GM21390 (cell line): ENCODE results near the gene EYA4.

Experiments
- ATAC-seq: cut with Tn5 transposase; IDR thresholded peaks from one replicate; pipeline ENCODE4 v1.9.1; 2021; ENCODE audit not compliant: unreplicated experiment

The EYA4 gene

DNA sequence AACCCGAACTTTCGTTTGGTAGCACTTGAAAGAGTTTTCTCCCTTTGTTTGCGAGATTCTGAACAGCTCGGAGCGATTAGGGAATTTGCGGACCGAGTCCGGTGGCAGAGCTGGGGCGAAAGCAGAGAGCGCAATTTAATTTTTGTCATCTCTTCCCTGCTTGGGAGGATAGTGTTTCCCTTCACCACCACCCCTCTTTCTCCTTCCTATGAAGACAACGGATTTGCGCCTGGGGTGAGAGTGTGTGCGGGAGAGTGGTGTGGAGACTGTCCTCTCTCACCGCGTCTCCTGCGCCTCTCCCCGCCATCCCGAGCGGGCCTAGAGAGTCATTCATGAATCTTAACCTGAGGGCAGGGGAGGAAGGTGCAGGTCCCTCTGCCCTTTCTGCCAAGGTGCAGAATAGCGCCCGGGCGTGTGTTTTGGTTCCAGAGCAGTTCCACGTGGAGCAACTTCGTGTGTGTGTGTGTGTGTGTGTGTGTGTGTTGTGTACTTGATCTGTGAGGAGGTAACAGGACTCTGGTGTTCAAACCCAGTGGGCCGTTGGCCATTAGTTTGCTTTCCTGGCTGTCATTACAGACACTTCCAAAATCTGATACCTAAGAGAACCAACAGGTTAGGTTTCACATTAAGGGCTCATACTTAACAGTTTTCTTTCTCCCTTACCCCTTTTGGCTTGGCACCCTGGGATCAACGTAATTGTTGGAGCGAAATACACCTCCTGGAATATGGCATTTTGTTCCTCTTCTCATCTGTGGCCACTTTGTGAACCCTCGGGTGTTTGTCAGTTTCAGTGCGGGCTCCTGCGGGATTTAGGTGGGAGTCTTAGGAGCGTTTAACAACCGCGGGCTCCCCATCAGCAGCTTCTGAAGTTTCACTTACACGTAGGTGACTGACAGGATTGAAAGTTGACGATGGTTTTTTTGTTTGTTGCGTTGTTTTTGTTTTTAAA is 1.8 kb downstream of the EYA4 start:
- no peak for ATAC-seq

DNA sequence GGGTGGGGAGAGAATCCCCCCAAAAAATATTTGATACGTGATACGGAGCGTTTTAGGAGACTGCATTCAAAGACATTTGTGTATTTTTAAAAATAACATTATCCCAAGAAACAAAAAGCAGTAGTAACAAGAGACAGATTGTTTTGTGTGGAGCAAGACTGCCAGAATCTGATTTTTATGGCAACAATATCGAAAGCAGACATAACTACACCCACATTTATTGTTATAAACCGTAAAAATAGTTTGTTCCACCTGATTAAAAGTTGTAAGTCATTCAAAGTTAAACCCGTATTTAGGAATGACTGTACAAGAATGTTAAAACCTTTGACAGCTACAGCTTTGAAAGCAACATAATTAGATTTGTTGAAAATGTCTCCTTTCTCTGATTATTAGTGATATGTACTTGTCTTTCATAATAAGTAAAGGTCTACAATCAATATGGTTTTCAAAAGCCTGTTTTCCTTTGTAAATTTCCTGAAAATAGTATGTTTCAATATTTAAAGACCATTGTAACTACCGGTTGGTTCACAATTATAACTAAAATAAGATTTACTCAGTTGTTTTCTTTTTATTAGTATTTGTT is 2.7 kb downstream of the EYA4 start:
- no peak for ATAC-seq

DNA sequence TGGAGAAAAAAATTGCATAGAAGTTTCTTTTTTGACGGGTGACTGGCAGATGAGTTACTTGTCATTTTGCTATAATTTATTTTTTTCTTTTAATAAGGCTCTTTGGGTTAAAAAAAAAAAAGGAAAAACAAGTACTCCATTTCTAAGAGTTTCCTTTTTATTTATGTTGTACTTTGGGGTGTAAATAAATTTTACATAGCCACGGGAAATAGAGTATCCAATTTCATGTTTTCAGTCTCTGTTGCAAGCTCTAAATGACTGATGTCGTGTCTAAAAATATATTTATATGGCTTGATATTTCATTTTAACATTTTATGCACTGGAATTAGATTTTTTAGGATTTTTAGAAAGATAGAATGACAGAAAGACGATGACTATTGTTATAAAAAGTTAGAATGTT is 3.4 kb downstream of the EYA4 start:
- no peak for ATAC-seq

DNA sequence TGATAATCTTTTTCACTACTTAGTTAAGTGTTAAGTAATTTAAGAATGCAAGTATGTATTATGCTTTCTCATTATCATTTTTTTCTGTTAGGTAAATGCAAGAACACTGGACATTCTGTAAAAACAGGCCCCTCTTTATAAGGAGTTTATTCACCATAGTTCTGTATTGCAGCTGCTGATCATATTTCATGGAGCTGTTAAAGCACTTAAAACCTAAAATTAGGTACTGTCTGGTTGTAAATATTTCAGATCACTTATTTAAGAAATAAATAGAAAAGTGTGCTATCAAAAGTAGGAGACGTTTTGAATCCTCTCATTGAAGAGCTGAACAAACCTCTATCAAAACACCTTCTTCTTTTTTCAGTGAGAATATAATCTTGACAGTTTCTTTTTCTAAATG is 3.9 kb downstream of the EYA4 start:
- no peak for ATAC-seq

DNA sequence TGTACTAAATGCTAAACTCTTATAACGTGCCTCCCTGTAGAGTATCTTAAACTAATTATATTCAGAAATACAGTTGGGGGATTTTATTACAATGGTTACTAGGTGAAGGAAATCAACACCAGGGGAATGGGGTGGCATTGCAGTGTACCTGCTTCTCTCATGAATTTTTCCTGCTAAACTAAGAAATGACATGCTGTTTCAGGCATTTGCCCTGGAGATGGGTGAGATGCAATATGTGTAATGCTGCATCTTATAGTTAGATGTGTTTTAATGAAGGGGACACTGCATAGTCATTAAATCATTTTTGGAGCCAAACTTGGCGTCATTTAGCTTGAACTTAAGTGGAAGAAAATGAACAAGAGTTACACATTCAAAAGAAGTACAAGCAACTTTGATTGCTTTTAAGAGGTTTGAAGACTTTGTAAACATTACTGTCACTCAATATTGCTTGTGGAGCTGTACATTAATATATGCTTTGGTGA is 4.3 kb downstream of the EYA4 start:
- ATAC-seq, result no peak

DNA sequence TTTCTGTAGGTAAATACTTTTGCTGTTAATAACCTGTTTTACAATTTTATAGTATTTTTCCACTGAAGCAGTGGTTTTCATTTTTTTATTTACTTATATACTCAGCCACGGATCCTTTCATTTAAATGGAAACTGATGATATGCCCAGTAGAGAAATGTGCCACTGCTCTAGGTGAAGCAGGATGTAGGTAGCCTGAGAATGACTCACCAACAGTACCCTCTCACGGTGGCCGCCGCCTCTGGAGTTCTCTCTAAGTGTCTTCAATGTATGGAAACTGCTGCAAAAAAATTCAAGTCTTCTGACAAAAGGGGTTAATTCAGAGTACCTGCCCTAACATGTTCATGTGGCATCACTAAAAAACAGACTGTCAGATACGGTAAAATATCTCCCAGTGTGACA is 6.4 kb downstream of the EYA4 start:
- no peak for ATAC-seq

DNA sequence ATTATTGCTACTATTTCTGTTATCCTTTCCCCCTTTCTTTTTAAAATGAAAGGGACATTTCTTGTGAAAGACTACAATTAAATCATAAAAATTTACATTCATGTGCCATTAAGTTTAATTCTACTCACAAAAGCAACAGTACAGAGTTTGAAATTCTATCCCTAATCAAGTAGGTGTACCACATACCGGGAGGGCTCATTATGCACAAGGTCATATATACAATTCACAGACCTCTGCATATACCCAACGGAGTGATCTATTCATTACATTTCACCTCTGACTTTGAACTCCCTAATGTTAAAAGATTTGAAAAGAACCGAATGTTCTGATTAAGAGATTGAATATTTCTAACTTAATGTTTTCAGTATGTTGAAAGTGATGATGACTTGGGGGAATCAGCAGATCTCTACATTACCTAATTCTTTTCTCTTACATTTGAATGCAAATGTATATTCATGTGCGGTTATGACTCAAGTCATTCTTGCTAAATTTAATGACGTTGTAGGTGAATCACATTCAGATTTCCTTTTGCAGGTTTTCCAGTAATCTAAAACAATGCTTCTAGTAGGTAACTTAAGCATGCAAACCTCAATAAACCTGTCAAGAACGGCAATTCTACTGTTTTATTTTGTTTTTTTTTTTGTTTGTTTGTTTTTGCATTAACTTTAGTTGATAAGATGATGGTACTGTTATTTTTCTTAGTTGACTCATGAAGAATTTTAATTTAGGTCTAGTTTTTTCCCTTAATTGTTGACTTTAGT is 7.3 kb downstream of the EYA4 start:
- ATAC-seq, result no peak

DNA sequence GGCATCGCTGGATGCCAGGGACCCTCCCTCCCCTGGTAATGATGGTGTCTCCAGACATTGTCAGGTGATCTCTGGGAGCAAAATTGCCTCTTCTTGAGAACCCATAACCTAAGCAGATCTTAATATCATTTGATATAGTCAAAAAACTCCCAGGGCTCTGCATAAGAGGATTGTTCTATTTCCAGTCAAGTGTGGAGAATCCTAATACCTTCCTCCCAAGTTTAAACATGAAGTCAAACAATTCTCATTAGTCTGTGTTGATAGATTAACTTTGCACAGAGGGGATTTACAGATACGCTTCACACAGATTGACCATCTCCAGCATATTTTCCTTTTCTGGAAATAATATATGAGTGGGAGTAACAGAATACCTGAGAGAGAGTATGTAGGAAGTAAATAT is 10.5 kb downstream of the EYA4 start:
- ATAC-seq, result no peak

DNA sequence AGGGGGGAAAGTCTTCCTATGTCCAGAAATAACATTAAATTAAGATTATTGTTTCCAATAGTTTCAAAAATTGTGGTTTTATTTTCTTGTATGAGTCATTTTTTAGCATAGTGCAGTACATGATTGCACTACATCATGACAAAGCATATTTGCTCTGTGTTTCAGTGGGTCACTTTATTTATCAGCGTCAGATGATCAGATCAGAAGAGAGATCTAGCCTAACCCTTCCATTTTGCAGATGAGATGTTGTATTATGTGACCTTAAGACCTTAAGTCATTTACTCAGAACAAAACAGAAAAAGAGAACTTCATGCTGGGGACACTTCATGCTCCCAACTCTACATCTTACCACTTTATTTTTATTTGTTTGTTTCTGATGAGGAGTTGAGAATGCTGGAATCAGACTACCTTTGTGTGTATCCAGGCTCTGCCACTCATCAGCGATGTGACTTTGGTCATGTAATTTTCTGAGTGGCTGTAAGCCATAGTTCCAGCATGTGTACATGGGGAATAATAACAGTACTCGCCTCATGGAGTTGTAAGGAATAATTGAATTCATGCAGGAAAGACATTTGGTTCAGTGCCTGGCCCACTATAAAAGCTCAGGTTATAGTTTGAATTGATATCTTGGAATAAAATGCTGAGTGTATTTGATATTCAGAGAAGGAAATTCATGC is 13.5 kb downstream of the EYA4 start:
- ATAC-seq, result no peak

DNA sequence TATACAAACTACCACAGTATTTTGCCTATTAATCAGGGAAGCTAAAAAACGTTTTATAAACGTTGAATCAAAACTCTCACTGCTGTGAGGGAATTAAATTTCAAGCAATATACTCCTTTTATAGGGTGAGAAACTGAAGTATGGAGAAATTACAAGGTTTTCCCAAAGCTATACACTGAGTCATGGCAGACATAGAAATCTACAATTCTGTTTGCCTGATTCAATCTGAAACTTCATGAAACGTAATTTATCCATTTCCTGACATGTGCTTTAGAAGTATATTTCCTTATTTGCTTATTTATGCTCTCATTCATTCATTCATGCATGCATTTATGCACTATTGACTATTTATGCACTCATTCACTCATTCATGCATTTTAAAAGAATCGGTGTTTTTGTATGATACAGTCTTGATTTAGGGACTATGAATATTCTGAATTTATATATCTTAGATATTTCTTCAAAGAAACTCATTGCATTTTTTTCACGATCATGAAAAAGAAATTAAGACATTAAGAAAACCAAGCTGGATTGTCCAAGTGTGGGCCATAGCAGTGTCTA is 16.5 kb downstream of the EYA4 start:
- ATAC-seq, result no peak

DNA sequence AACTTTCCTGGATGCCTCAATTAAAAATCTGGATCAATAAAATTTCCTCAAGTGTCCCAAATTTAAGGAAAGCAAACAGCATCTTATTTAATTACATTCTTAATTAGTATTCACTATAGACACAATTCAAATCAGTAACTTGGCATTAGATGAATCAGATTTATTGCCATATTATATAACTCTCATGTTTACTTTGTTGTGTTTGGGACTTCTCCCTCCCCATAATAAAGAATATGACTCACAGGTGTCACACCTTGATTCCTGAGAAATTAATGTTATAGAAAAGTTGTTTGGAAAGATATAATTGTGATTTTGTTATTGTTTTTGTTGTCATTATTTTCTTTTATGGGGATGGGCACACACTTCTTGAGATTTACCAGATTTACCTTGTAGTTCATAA is 18.4 kb downstream of the EYA4 start:
- ATAC-seq, result no peak

DNA sequence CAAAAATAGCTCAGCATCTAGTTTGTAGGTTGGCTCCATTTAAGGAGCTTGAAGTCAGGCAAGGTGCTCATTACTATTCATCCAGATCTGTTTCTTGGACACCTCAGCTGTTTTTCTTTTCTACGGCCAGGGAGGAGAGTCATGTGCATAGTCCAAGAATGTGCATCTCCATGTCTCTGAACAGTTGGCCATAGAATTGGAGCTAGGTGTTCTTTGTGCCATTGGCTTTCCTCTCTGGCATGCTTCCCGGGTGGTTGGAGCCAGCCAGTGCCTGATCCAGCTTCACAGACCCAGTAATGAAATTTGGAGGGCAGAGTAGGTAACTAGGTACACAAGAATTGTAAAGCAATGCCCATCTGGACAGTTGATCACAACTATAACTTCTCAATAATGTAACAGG is 21.6 kb downstream of the EYA4 start:
- ATAC-seq, result no peak

DNA sequence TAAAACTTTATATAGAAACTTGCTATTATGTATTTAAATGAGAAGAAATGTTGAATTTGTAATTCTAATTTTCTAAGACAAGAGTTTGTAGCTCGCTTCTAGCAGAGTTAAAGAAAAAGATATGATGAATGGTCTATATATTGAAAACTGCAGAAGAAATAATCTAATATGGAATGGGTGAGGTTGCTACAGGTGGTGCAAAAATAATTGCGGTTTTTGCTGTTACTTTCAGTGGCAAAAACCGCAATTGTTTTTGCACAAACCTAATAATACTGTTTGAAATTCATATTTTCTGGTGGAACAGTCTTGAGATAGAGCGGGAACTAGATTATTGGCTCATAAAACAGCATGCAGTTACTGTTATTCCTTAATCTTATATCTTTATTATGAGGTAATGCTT is 23.9 kb downstream of the EYA4 start:
- no peak for ATAC-seq

DNA sequence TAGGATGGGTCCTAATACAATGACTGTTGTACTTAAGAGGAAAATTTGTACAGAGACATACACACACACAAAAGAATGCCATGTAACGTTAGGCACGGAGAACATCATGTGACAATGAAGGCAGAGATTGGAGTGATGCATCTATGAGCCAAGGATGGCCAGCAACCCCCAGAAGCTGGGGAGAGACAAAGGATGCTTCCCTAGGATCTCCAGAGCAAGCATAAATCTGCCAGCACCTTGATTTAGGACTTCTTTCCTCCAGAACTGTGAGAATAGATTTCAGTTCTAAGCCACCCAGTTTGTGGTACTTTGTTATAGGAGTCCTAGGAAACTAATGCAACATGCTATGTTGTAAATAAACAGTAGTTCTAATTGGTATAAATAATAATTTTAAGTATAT is 25.0 kb downstream of the EYA4 start:
- ATAC-seq, result no peak

DNA sequence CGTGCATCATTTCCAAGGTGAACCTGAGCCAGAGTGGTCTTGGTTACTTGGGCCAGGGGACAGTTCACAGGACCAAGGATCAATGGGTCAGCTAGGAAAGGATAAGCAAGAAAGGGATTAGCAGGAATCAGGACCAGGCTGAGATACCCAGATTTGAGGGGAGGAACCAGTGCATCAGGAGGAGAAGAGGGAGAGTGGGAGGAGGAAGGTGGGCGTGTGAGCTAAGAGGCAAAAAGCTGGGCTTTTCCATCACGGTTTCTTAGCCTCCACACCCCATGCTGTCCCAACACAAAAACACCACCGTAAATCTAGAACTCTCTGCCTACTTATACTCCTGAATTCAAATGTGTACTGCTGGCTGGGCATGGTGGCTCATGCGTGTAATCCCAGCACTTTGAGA is 27.5 kb downstream of the EYA4 start:
- no peak for ATAC-seq

DNA sequence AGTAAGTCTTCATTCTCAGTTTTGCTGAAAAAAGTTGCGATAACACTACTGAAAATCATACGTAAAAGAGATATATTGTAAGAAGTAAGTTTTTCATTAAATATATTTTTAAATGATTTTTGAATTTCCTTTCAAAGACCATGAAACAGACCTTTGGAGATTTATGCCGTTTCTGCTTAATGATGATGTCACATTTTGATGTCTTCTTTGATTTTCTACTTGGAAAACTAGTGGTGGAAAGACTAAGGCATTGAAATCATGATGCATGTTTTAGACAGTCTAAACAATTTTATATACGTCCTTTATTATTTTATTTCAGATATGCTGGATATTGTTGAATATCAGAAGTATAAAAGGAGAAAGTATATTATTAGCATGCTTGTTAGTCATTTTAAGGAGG is 33.7 kb downstream of the EYA4 start:
- no peak for ATAC-seq

DNA sequence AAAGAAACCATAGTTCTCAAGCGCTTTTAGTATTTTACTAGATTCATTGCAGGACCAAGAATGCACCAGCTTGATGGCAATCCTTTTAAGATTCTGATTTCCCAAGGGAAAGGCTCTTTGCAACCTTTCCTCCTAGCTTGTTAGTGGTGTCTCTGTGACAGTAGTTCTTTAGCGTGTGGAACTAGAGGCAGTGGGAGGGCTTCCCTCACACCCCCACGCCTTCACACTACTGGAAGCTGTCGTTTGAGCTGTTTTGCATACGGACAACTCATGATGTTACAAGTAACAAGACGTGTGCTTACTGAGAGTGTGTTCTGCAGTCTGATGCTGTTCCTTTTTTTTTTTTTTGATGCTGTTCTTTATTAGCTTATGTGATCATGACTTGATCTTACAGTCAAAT is 34.1 kb downstream of the EYA4 start:
- no peak for ATAC-seq

DNA sequence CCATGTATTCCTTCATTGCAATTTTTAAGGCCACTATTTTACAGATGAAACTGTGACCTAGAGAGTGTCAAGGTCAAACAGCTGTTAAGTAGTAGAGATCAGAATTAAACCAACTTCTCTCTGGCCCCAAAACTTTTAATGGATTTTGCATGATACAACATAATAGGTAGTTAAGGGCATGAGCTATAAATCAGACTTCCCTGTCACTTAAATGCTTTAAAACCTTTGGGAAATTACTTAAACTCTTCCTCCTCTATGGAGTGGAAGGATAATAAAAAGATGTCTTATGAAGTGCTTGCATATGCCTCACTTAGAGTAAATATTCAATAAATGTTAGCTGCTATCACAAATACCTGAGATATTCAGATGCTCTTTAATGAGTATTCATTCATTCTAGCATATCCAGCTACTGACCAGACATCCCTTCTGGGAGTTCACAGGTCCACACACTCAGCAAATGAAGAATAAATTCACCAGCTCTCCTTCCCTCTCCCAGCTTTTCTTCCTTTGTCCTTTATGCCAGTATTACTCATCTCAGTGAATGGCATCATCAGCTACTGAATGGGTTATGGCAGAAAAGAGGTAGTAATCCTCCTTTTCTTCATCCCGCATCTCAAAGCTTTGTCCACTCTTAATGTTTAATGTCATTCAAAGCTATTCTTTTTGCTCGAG is 36.2 kb downstream of the EYA4 start:
- ATAC-seq, result no peak

DNA sequence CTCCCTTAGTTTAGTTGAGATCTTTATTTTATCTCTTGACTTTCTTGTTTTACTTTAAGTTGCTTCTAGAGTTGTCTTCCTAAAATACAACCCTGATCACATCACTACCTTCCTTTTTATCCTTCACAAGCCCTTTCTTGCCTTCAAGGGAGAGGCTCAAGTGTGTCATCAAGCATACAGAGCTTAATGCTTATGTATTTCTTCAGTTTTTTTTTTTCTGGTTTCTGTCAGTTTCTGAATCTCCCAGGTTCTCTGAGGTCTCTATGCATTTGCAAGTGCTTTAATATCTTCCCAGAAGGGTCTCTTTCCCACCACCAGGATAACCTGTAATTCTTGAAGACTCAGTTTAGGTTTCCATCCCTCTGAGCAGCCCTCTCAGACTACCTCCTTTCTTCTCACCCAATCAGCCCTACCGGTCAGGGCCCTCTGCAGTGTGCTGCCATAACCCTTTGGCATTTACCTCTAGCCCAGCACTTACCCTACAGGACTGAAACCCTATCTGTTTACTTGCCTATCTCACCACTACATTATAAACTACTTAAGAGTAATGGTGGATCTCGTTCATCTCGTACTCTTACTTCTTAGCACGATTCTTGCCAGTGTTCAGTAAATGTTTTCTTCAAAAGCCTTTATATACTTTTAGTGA is 36.9 kb downstream of the EYA4 start:
- ATAC-seq, result no peak

DNA sequence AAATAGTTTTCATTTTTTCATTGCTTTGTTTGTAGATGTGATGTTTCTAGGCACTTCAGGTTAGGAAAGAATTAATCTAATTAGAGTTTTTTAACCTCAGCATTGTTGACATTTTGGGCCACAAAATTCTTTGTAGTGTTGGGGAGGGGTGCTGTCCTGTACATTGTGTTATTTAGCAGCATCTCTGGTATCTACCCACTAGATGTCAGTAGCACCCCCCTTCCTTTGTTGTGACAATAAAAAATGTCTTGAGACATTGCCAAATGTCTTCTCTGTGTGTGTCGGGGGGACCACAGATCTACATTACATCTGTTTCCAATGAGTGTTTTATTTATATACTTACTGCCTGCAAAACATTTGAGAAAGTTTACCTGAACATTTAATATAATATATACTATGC is 45.6 kb downstream of the EYA4 start:
- no peak for ATAC-seq
